ENCODE data around the gene PDS5A. TPM values are rescaled to one million over a fixed set of nuclear protein-coding genes. Genes with fewer than 3 reads are reported as not detected.

PDS5A gene
- total and polyA plus RNA-seq, 2 donors (not counting 1 experiment from before 2014, with no cell fraction given) = 46.9 to 74.0 TPM

- no peak for DNase-seq (ENCODE audit: low read depth in 2 of 2)
- Histone ChIP-seq H3K4me1 (ENCODE audit: control insufficient read depth, extremely low read depth, insufficient read depth, low read length) (no peaks in the 10 kb centered on the region), H3K27me3 (ENCODE audit: control insufficient read depth, insufficient read depth, low read length) (no peaks in the 10 kb centered on the region), H2AFZ (ENCODE audit: low read length) (no peak overlapping the region), H3K4me3 (replicated peaks in 1 of 4; ENCODE audit: control extremely low read depth in 1 of 4, insufficient read depth in 1 of 4, low read depth in 3 of 4, low read length in 4 of 4) (no peak overlapping the region), H3K36me3 (ENCODE audit: control insufficient read depth, insufficient read depth, low read length) (peaks cover 4% of the 10 kb centered on the region), H4K20me1 (ENCODE audit: control insufficient read depth, extremely low read depth, insufficient read depth, low read length) (no peaks in the 10 kb centered on the region), H3K79me2 (ENCODE audit: control insufficient read depth, insufficient read depth, low read length) (no peaks in the 10 kb centered on the region), H3K27ac (ENCODE audit: insufficient read depth, low read length) (no peak overlapping the region), H3K9me3 (ENCODE audit: control insufficient read depth, insufficient read depth, low read depth, low read length) (no peaks in the 10 kb centered on the region), H3K4me2 (ENCODE audit: extremely low read depth, insufficient read depth, low read length) (no peak overlapping the region), H3K9ac (ENCODE audit: insufficient read depth, low read length) (no peak overlapping the region)
- no peak for TF ChIP-seq EZH2 (IDR thresholded peaks at IDR 0.05; ENCODE audit: low read length, missing control alignments)
- no peak for TF ChIP-seq CTCF (conservative IDR thresholded peaks at IDR 0.05 in 1 of 2, IDR thresholded peaks at IDR 0.05 in 1 of 2; ENCODE audit: low read depth in 1 of 2, low read length in 2 of 2)
Measured at GRCh38 chr4:39864391-39864790, 113.3 kb downstream of the PDS5A start.

GRCh38 chr4:39860804-39861203 lies 116.9 kb downstream of the PDS5A start:
- Histone ChIP-seq H2AFZ (ENCODE audit: low read length) (no peak overlapping the region), H3K9me3 (ENCODE audit: control insufficient read depth, insufficient read depth, low read depth, low read length) (no peaks in the 10 kb centered on the region), H3K27me3 (ENCODE audit: control insufficient read depth, insufficient read depth, low read length) (no peaks in the 10 kb centered on the region), H3K9ac (ENCODE audit: insufficient read depth, low read length) (no peak overlapping the region), H3K4me3 (replicated peaks in 1 of 4; ENCODE audit: control extremely low read depth in 1 of 4, insufficient read depth in 1 of 4, low read depth in 3 of 4, low read length in 4 of 4) (no peak overlapping the region), H3K79me2 (ENCODE audit: control insufficient read depth, insufficient read depth, low read length) (no peaks in the 10 kb centered on the region), H3K27ac (ENCODE audit: insufficient read depth, low read length) (no peak overlapping the region), H4K20me1 (ENCODE audit: control insufficient read depth, extremely low read depth, insufficient read depth, low read length) (no peaks in the 10 kb centered on the region), H3K4me2 (ENCODE audit: extremely low read depth, insufficient read depth, low read length) (no peak overlapping the region), H3K4me1 (ENCODE audit: control insufficient read depth, extremely low read depth, insufficient read depth, low read length) (no peaks in the 10 kb centered on the region), H3K36me3 (ENCODE audit: control insufficient read depth, insufficient read depth, low read length) (peaks cover 4% of the 10 kb centered on the region)
- DNase-seq (ENCODE audit: low read depth in 2 of 2) = no peak
- no peak for TF ChIP-seq CTCF (conservative IDR thresholded peaks at IDR 0.05 in 1 of 2, IDR thresholded peaks at IDR 0.05 in 1 of 2; ENCODE audit: low read depth in 1 of 2, low read length in 2 of 2)
- no peak for TF ChIP-seq EZH2 (IDR thresholded peaks at IDR 0.05; ENCODE audit: low read length, missing control alignments)

GRCh38 chr4:39855909-39856512 lies 121.7 kb downstream of the PDS5A start:
- no peak for TF ChIP-seq EZH2 (IDR thresholded peaks at IDR 0.05; ENCODE audit: low read length, missing control alignments)
- TF ChIP-seq CTCF (conservative IDR thresholded peaks at IDR 0.05 in 1 of 2, IDR thresholded peaks at IDR 0.05 in 1 of 2; ENCODE audit: low read depth in 1 of 2, low read length in 2 of 2) = no peak
- no peak overlapping the region for H3K27ac ChIP-seq (ENCODE audit: insufficient read depth, low read length)
- no peaks in the 10 kb centered on the region for H3K9me3 ChIP-seq (ENCODE audit: control insufficient read depth, insufficient read depth, low read depth, low read length)
- H3K36me3 ChIP-seq (ENCODE audit: control insufficient read depth, insufficient read depth, low read length) = peaks cover 4% of the 10 kb centered on the region
- H2AFZ ChIP-seq (ENCODE audit: low read length) = no peak overlapping the region
- H3K27me3 ChIP-seq (ENCODE audit: control insufficient read depth, insufficient read depth, low read length) = no peaks in the 10 kb centered on the region
- H4K20me1 ChIP-seq (ENCODE audit: control insufficient read depth, extremely low read depth, insufficient read depth, low read length) = no peaks in the 10 kb centered on the region
- H3K4me1 ChIP-seq (ENCODE audit: control insufficient read depth, extremely low read depth, insufficient read depth, low read length) = no peaks in the 10 kb centered on the region
- H3K4me3 ChIP-seq (replicated peaks in 1 of 4; ENCODE audit: control extremely low read depth in 1 of 4, insufficient read depth in 1 of 4, low read depth in 3 of 4, low read length in 4 of 4) = no peak overlapping the region
- no peaks in the 10 kb centered on the region for H3K79me2 ChIP-seq (ENCODE audit: control insufficient read depth, insufficient read depth, low read length)
- no peak overlapping the region for H3K9ac ChIP-seq (ENCODE audit: insufficient read depth, low read length)
- H3K4me2 ChIP-seq (ENCODE audit: extremely low read depth, insufficient read depth, low read length) = no peak overlapping the region
- DNase-seq (ENCODE audit: low read depth in 2 of 2) = peak; percentile 37 to 45

Data from fibroblast of lung (primary cell).